ENCODE results near the gene KIF1A. TPM values are rescaled to one million over a fixed set of nuclear protein-coding genes. Genes with fewer than 3 reads are reported as not detected.

KIF1A gene
- total and polyA plus RNA-seq, 2 of the 13 experiments (the other 11 are each of a cell fraction or from before 2014, with no cell fraction given) = 0.01 TPM; not detected in 1

- TF ChIP-seq ZNF646 (CRISPR knock-in tag; IDR thresholded peaks at IDR 0.05) (no peak), MBD4 (IDR thresholded peaks at IDR 0.05; ENCODE audit: borderline replicate concordance, low read length) (no peak), SP2 (CRISPR knock-in tag; IDR thresholded peaks at IDR 0.05) (no peak), ZNF335 (CRISPR knock-in tag; IDR thresholded peaks at IDR 0.05) (no peak), REST (IDR thresholded peaks at IDR 0.05; ENCODE audit: borderline replicate concordance in 1 of 2, low read depth in 1 of 2, low read length in 2 of 2) (no peak), FOSL2 (CRISPR knock-in tag; IDR thresholded peaks at IDR 0.05) (0 out of 2 replicates have a peak, but pooled peaks have one; percentile 25), ZNF432 (CRISPR knock-in tag; IDR thresholded peaks at IDR 0.05; ENCODE audit: borderline replicate concordance) (no peak), SSRP1 (CRISPR knock-in tag; IDR thresholded peaks at IDR 0.05) (no peak; the same call in 1 of the 2 replicates), NBN (conservative IDR thresholded peaks at IDR 0.05) (no peak), ZKSCAN5 (CRISPR knock-in tag; IDR thresholded peaks at IDR 0.05) (no peak), BRF2 (CRISPR knock-in tag; IDR thresholded peaks at IDR 0.05) (no peak), CENPX (CRISPR knock-in tag; IDR thresholded peaks at IDR 0.05) (no peak), U2AF1 (optimal IDR thresholded peaks at IDR 0.05; ENCODE audit: low read depth, low read length) (no peak), ARID2 (CRISPR knock-in tag; IDR thresholded peaks at IDR 0.05; ENCODE audit: borderline replicate concordance) (no peak), ZNF260 (CRISPR knock-in tag; IDR thresholded peaks at IDR 0.05; ENCODE audit: borderline replicate concordance, low read depth) (0 out of 2 replicates have a peak, but pooled peaks have one; percentile 44), ZBTB14 (CRISPR knock-in tag; IDR thresholded peaks at IDR 0.05) (no peak), ZSCAN12 (CRISPR knock-in tag; IDR thresholded peaks at IDR 0.05) (no peak)
These were observed 36.3 kb upstream of the KIF1A start (continued) for GRCh38 chr2:240856151-240856980.
